Measurements from ENCODE around the gene TOR1AIP2.

The TOR1AIP2 gene

DNA sequence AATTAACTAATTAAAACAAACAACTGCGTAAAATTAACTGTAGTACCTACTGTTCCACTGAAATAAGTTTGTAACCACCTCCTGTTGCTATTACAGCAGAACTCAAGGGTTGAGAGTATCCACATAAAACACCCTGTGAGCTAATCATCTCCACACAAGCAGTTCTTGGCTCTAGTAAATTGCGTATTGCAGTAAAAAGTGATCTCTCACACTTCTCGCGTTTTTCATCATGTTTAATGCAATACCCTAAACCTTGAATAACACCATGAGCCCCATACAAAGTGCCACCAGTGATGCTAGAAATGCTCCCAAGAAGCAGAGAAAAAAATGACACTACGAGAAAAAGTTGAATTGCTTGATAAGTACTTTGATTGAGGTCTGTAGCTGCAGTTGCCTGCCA is 47.7 kb upstream of the TOR1AIP2 start:
- Histone ChIP-seq H3K9ac (ENCODE audit: low read depth, low read length) (no peak overlapping the region), H3K36me3 (ENCODE audit: insufficient read depth, low read length) (peaks cover 6% of the 10 kb centered on the region; the same call in 1 of the 2 replicates), H3K27ac (ENCODE audit: low read length) (no peak overlapping the region), H3K79me2 (ENCODE audit: insufficient read depth, low read length) (no peaks in the 10 kb centered on the region), H3K4me1 (ENCODE audit: insufficient read depth, low read length) (no peaks in the 10 kb centered on the region), H2AFZ (ENCODE audit: low read depth, low read length) (no peak overlapping the region), H3K9me3 (ENCODE audit: insufficient read depth, low read length, severe bottlenecking) (no peaks in the 10 kb centered on the region), H3K4me3 (ENCODE audit: low read depth in 1 of 2, low read length in 2 of 2) (no peak overlapping the region), H4K20me1 (ENCODE audit: insufficient read depth, low read length) (no peaks in the 10 kb centered on the region), H3K27me3 (ENCODE audit: insufficient read depth, low read length, poor library complexity) (no peaks in the 10 kb centered on the region), H3K4me2 (ENCODE audit: insufficient read depth, low read length) (no peak overlapping the region)
- DNase-seq: no peak
- TF ChIP-seq, protein P1, sequence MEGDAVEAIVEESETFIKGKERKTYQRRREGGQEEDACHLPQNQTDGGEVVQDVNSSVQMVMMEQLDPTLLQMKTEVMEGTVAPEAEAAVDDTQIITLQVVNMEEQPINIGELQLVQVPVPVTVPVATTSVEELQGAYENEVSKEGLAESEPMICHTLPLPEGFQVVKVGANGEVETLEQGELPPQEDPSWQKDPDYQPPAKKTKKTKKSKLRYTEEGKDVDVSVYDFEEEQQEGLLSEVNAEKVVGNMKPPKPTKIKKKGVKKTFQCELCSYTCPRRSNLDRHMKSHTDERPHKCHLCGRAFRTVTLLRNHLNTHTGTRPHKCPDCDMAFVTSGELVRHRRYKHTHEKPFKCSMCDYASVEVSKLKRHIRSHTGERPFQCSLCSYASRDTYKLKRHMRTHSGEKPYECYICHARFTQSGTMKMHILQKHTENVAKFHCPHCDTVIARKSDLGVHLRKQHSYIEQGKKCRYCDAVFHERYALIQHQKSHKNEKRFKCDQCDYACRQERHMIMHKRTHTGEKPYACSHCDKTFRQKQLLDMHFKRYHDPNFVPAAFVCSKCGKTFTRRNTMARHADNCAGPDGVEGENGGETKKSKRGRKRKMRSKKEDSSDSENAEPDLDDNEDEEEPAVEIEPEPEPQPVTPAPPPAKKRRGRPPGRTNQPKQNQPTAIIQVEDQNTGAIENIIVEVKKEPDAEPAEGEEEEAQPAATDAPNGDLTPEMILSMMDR (IDR thresholded peaks at IDR 0.05; ENCODE audit: borderline replicate concordance, extremely low read depth, low read length, poor library complexity, severe bottlenecking): no peak
- TF ChIP-seq EZH2 (IDR thresholded peaks at IDR 0.05; ENCODE audit: borderline replicate concordance, low read depth, low read length, severe bottlenecking): no peak
- no peak for ATAC-seq (ENCODE audit: insufficient read depth, low read depth)

DNA sequence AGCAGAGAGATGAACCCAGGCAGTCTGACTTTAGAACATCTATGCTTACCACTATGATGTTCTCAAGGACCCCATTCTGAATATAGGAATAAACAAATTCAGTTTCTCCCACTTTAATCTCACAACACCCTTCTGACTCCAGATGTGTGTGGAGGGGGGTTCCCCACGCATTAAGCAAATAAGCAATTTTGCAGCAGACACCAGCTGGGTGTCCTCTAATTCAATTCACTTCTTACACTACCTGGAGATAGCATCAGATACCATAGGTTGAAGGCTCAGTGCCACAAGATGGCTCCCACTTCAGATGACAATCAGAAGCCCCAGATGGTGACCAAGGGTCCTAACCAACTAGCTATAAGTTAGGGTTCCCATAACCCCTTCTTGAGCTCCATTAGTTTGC is 46.7 kb upstream of the TOR1AIP2 start:
- H3K4me2 ChIP-seq (ENCODE audit: insufficient read depth, low read length): no peak overlapping the region
- no peak for TF ChIP-seq EZH2 (IDR thresholded peaks at IDR 0.05; ENCODE audit: borderline replicate concordance, low read depth, low read length, severe bottlenecking)
- TF ChIP-seq, protein P1 (IDR thresholded peaks at IDR 0.05; ENCODE audit: borderline replicate concordance, extremely low read depth, low read length, poor library complexity, severe bottlenecking): no peak
- no peak for ATAC-seq (ENCODE audit: insufficient read depth, low read depth)

DNA sequence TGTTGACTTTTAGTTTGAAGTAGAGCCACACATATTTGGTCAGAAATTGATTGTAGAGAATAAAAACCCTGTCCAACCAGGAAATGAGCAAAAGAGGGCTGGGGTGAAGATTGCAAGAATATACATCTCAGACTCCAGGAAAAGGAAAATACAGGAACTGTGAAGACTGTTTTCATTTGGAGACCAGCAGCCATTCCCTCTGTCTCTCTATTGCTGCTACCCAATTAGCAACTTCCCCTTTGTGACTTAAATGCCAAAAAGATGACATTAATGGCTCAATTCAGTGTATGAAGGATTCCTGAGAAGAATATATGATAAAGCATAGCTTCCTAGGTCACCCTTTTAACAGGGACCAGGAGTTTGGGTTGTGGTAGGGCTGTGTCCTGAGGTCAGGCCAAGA is 45.4 kb upstream of the TOR1AIP2 start:
- H2AFZ ChIP-seq (ENCODE audit: low read depth, low read length): no peak overlapping the region

More for the DNA sequence above, 46.7 kb upstream of the TOR1AIP2 start:
- Histone ChIP-seq H3K36me3 (ENCODE audit: insufficient read depth, low read length) (peaks cover 15% of the 10 kb centered on the region; the same call in 1 of the 2 replicates), H3K9me3 (ENCODE audit: insufficient read depth, low read length, severe bottlenecking) (no peaks in the 10 kb centered on the region), H3K9ac (ENCODE audit: low read depth, low read length) (no peak overlapping the region), H3K79me2 (ENCODE audit: insufficient read depth, low read length) (no peaks in the 10 kb centered on the region), H3K4me3 (ENCODE audit: low read depth in 1 of 2, low read length in 2 of 2) (no peak overlapping the region), H4K20me1 (ENCODE audit: insufficient read depth, low read length) (no peaks in the 10 kb centered on the region), H3K4me1 (ENCODE audit: insufficient read depth, low read length) (no peaks in the 10 kb centered on the region), H3K27ac (ENCODE audit: low read length) (no peak overlapping the region), H3K27me3 (ENCODE audit: insufficient read depth, low read length, poor library complexity) (no peaks in the 10 kb centered on the region), H2AFZ (ENCODE audit: low read depth, low read length) (no peak overlapping the region)
- DNase-seq: no peak

More for the DNA sequence above, 45.4 kb upstream of the TOR1AIP2 start:
- no peak overlapping the region for H3K4me2 ChIP-seq (ENCODE audit: insufficient read depth, low read length)
- DNase-seq (no peak), ATAC-seq (ENCODE audit: insufficient read depth, low read depth) (no peak)
- no peaks in the 10 kb centered on the region for H3K79me2 ChIP-seq (ENCODE audit: insufficient read depth, low read length)
- H3K27me3 ChIP-seq (ENCODE audit: insufficient read depth, low read length, poor library complexity): no peaks in the 10 kb centered on the region
- peaks cover 26% of the 10 kb centered on the region; the same call in 1 of the 2 replicates for H3K36me3 ChIP-seq (ENCODE audit: insufficient read depth, low read length)
- H3K9ac ChIP-seq (ENCODE audit: low read depth, low read length): no peak overlapping the region
- TF ChIP-seq, protein P1 (IDR thresholded peaks at IDR 0.05; ENCODE audit: borderline replicate concordance, extremely low read depth, low read length, poor library complexity, severe bottlenecking): no peak
- TF ChIP-seq EZH2 (IDR thresholded peaks at IDR 0.05; ENCODE audit: borderline replicate concordance, low read depth, low read length, severe bottlenecking): no peak
- no peaks in the 10 kb centered on the region for H3K9me3 ChIP-seq (ENCODE audit: insufficient read depth, low read length, severe bottlenecking)
- no peak overlapping the region for H3K4me3 ChIP-seq (ENCODE audit: low read depth in 1 of 2, low read length in 2 of 2)
- no peaks in the 10 kb centered on the region for H3K4me1 ChIP-seq (ENCODE audit: insufficient read depth, low read length)
- H4K20me1 ChIP-seq (ENCODE audit: insufficient read depth, low read length): no peaks in the 10 kb centered on the region
- no peak overlapping the region for H3K27ac ChIP-seq (ENCODE audit: low read length)
